WTC11 (cell line): Measurements from ENCODE around the gene CLMP.

ENCODE experiments used
- CTCF ChIP-seq: fragments of 200-600 bp; IDR thresholded peaks from 2 replicates; pipeline ENCODE4 v1.8.0; 2022; ENCODE audit warnings: antibody characterized with exemption
- NFYB ChIP-seq: sonication (generic); formaldehyde crosslinking; conservative IDR thresholded peaks from 2 replicates; pipeline ENCODE4 v1.8.0; 2022; ENCODE audit warnings: low read depth, missing genetic modification reagents
- ZNF416 ChIP-seq: fragments of 250-450 bp; sonication (Bioruptor Pico); IDR thresholded peaks from 2 replicates; pipeline ENCODE4 v1.9.0; 2021; ENCODE audit warnings: mild to moderate bottlenecking, inconsistent platforms

GRCh38 chr11:123139206-123139605 is 55.8 kb downstream of the CLMP start:
- TF ChIP-seq ZNF416 (CRISPR knock-in tag): no peak
- no peak for TF ChIP-seq CTCF
- TF ChIP-seq NFYB: no peak
